SK-N-SH (cell line): ENCODE results near the gene PARD3B.

Experiments
- GABPA ChIP-seq: IDR thresholded peaks from 2 replicates; pipeline ENCODE4 v1.4.0; 2012; ENCODE audit warnings: low read depth, mild to moderate bottlenecking
- TF ChIP-seq, protein P1 (sequence below): fragments of 200-600 bp; sonication (generic); IDR thresholded peaks from 2 replicates; pipeline ENCODE4 v1.6.1; 2017; ENCODE audit warnings: antibody characterized with exemption, mild to moderate bottlenecking, moderate library complexity

DNA sequence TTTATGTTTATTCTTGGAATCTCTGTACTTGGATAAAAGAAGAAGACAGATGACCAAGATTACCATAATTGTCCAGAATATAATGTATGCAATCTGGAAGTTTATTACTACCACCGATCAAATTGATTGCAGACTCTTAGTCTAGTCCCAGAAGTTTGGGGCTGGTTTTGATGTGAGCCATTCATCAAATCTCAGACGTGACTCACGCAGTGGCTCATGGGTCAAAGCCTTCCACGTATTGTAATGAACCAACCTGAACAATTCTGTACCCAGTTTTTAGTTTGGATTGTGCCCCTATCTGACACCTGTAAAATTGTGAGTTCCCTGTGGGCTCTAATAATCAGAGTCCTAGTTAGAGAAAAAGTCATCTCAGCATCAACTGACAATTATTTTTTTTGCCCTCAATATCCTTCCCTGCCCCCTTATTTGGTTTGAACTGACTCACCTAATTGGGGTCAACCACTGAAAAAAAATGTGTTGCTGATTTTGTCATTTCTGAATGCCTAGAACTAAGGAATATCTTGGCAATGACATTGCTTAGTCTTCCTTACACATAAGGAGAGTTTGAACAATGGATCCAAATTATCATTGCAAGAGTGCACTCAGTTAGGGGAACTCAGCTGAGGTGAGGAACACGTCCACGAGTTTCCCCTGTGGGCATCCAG, 917.5 kb downstream of the PARD3B start:
- TF ChIP-seq, protein P1, sequence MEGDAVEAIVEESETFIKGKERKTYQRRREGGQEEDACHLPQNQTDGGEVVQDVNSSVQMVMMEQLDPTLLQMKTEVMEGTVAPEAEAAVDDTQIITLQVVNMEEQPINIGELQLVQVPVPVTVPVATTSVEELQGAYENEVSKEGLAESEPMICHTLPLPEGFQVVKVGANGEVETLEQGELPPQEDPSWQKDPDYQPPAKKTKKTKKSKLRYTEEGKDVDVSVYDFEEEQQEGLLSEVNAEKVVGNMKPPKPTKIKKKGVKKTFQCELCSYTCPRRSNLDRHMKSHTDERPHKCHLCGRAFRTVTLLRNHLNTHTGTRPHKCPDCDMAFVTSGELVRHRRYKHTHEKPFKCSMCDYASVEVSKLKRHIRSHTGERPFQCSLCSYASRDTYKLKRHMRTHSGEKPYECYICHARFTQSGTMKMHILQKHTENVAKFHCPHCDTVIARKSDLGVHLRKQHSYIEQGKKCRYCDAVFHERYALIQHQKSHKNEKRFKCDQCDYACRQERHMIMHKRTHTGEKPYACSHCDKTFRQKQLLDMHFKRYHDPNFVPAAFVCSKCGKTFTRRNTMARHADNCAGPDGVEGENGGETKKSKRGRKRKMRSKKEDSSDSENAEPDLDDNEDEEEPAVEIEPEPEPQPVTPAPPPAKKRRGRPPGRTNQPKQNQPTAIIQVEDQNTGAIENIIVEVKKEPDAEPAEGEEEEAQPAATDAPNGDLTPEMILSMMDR, result no peak
- no peak for TF ChIP-seq GABPA
